Activated naive CD4-positive, alpha-beta T cell treated with anti-CD3 and anti-CD28 coated beads, Interleukin-2, amount 50 U/mL, for 24 hours (primary cell): ENCODE measurements around the gene ST7.

Experiments
- H3K27ac Mint-ChIP-seq: one replicate; pipeline ENCODE4 v1.8.0; 2021; ENCODE audit warnings: mild to moderate bottlenecking, mixed read lengths
- H3K27me3 Mint-ChIP-seq: one replicate; pipeline ENCODE4 v1.8.0; 2021; ENCODE audit warnings: mixed read lengths
- H3K36me3 Mint-ChIP-seq: one replicate; pipeline ENCODE4 v1.8.0; 2021; ENCODE audit warnings: mixed read lengths
- H3K4me1 Mint-ChIP-seq: one replicate; pipeline ENCODE4 v1.8.0; 2021; ENCODE audit warnings: mixed read lengths
- H3K4me3 Mint-ChIP-seq: one replicate; pipeline ENCODE4 v1.8.0; 2021; ENCODE audit warnings: mild to moderate bottlenecking, mixed read lengths
- H3K9me3 Mint-ChIP-seq: one replicate; pipeline ENCODE4 v1.8.0; 2021; ENCODE audit warnings: mixed read lengths

Gene ST7

DNA sequence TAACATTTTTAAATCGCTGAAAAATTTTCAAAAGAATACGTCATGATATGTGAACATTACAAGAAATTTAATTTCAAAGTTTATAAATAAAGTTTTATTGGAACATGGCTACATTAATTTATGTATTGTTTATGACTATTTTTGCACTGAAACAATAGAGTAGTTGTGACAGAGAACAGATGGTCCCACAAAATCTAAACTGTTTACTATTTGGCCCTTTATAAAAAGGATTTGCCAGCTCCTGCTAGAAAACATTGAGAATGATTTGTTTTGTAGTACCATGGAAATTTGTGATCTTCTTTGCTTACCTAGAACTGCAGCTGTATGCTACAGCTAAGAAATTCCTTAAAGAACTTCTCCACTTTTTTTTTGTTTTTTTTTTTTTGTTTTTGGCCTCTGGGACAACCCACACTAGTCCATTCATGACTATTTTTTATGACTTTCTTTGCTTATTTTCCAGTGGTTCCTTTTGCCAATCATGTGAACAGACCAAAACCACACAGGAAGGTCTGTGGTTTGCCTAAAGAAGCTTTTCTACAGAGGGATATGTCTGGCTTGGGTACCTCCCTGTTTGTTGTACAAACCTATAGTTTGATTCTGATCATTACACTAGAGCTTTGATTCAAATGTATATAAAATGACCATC is 55.7 kb downstream of the ST7 start:
- Mint-ChIP-seq H3K4me1 (peaks cover 73% of the 10 kb centered on the region), H3K4me3 (peak overlapping the region; percentile 59), H3K9me3 (no peaks in the 10 kb centered on the region), H3K36me3 (no peaks in the 10 kb centered on the region), H3K27ac (peak overlapping the region; percentile 60), H3K27me3 (no peaks in the 10 kb centered on the region)

DNA sequence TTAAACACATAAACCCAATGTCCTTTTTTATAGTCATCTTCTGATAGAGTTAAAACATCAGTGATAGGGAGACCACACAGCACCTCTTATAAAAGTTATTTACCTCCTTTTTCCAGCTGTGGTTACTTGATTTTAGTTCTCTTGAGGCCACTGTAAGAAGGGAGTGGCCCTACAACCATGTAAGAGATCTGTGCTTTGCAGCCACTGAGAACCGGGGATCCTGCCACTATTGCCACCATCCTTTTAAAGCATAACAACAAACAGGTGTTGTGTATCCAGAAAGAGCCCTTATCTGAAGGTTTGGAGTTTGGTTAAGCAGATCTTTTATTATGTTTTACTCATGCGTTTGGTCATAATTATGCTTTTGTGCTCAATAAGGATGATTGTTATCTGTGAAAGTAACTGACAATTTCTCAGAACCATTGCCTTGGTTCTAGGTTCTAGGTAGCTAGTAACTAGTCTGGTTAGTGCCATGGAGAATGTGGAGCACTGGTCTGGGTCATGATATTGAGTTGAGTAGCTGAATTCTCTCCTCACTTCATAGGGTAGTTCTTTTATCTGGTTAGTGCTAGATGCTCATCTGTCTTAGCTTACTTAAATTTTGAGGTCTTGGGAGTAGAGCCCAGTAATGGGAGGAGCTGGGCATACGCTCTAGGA is 56.5 kb downstream of the ST7 start:
- Mint-ChIP-seq H3K9me3 (no peaks in the 10 kb centered on the region), H3K4me3 (peak overlapping the region; percentile 59), H3K36me3 (no peaks in the 10 kb centered on the region), H3K4me1 (peaks cover 75% of the 10 kb centered on the region), H3K27me3 (no peaks in the 10 kb centered on the region), H3K27ac (peak overlapping the region; percentile 84)

DNA sequence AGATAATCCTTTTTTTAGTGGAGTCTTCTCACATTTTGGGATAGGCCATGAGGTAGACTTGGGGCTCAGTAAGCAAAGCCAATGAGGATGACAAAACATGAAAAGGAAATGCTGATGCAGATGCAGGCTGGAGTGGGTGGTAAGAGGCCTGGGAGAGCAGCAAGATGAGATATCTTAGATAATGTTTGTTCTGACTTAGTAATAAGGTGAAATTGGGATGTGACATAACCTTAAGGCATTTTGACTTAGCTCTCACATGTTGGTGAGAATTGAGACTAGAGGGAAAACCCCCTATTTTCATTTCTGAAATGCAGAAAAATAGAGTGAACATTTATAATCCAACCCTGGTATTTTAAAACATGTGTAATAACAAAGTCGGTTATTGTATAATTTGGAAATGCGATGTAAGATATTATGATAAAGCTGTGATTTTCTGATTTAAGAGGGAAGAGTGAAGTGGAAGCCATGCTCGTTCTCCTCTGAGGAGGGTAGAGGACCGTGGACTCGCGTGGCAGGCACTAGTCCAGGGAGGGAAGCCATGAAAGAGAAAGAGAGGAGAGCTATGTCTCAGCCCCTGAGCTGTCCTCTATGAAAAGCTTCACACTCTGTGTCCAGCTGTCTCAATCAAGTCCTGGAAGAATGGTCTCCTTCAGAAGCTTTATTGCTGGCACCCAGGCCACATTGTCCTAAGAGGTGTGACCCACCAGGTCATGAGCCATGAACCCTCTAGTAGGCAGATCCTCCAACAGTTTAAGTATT is 57.3 kb downstream of the ST7 start:
- Mint-ChIP-seq H3K9me3 (no peaks in the 10 kb centered on the region), H3K27ac (peak overlapping the region; percentile 84), H3K4me3 (peak overlapping the region; percentile 59), H3K4me1 (peaks cover 79% of the 10 kb centered on the region), H3K36me3 (no peaks in the 10 kb centered on the region), H3K27me3 (no peaks in the 10 kb centered on the region)

DNA sequence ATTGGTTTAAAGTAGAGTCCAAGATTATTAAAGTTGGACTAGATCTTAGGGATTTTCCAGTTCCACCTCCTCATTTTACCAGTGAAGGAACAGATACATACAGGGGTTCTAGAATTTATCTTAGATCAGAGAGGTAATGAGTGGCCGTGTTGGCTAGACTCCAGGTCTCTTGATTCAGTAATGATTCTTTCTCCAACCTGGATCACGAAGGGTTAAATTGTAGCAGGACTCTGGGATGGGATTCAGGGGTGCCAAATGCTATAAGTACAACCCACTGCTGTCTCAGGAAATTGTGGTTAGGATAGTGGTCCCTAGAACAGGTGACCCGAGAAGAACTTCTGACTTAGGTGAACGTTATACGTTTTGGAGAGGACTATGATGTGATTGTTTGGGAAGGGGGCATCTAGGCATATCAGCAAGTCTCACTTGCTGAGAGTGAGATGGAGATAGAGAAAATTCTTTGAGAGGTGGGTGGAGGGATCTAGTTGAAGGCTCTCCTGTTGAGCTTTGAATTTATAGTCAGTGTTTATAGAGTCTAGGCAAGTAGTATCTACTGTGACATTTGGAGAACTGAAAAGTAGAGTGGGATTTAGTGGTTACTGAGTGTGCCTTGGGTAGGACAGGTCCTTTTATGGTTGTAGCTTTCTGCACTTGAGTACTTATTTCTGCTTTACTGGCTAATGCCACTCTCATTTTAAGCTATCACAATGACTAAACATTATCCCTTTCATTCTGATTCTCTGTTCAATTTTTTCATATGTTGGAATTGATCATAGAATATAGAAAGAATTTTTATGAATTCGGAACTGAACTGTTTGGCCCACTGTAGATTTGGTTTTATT is 58.3 kb downstream of the ST7 start:
- Mint-ChIP-seq H3K27me3 (no peaks in the 10 kb centered on the region), H3K27ac (peak overlapping the region; percentile 84), H3K36me3 (no peaks in the 10 kb centered on the region), H3K4me3 (no peak overlapping the region), H3K4me1 (peaks cover 75% of the 10 kb centered on the region), H3K9me3 (no peaks in the 10 kb centered on the region)

DNA sequence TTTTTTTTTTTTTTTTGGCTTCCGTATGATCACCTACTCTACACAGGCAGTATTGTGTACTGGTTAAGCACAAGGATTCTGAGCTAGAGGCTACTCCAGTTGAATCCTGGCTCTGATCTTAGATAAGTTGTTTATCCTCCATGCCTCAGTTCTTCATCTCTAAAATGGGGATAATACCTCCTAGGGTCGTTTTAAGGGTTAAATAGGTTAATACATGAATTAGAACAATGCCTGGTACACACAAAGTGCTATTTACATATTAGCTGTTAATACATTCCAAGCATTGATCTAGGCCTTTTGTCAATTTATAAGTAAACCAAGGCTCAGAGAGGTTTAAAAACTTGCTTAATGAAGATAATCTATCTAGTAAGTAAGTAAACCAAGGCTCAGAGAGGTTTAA is 59.0 kb downstream of the ST7 start:
- Mint-ChIP-seq H3K27me3 (no peaks in the 10 kb centered on the region), H3K27ac (no peak overlapping the region), H3K36me3 (no peaks in the 10 kb centered on the region), H3K4me1 (peaks cover 74% of the 10 kb centered on the region), H3K4me3 (no peak overlapping the region), H3K9me3 (no peaks in the 10 kb centered on the region)

DNA sequence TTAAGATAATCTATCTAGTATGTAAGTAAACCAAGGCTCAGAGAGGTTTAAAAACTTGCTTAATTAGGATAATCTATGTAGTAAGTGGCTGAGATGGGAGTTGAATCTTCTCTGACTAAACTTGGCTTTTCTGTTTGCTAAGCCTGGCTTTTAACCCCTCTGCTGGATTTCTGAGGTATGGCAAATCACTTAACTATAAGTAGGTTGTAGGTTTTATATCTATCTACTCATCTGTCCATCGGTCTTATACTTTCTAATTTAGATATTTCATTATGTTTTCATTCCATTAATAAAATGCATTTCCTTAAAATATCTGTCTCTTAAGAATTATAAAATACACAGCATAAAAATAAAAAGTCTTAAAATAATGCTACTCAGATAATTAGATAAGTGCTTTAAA is 59.4 kb downstream of the ST7 start:
- H3K27me3 Mint-ChIP-seq = no peaks in the 10 kb centered on the region
- no peaks in the 10 kb centered on the region for H3K36me3 Mint-ChIP-seq
- H3K4me3 Mint-ChIP-seq = no peak overlapping the region
- H3K9me3 Mint-ChIP-seq = no peaks in the 10 kb centered on the region
- H3K4me1 Mint-ChIP-seq = peaks cover 73% of the 10 kb centered on the region
- H3K27ac Mint-ChIP-seq = no peak overlapping the region

DNA sequence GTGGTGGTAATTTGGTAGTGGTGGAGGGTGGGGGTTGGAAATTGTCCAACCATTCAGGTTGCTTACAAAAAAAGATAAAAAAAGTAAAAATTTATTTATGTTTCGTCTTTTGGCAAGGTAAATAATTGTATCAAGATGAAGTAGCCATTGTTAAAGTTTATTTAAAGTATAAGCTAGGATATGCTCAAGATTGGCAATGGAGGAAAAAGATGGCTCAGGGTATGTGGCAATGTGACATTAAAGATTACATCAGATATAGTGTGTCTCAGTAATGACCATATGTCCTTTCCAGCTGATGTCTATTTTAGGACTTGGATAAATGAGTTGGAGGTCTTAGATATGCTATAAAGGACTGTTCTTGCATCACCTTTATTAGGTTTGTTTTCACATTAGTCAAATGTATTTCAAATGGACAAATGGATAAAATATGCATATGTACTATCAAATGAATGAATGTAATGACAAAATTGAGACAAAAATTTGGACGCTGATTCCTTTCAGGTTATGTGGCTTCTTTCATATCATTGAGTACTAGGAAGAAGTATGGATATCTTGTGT is 60.9 kb downstream of the ST7 start:
- no peaks in the 10 kb centered on the region for H3K27me3 Mint-ChIP-seq
- no peaks in the 10 kb centered on the region for H3K9me3 Mint-ChIP-seq
- no peak overlapping the region for H3K4me3 Mint-ChIP-seq
- H3K27ac Mint-ChIP-seq = no peak overlapping the region
- peaks cover 63% of the 10 kb centered on the region for H3K4me1 Mint-ChIP-seq
- no peaks in the 10 kb centered on the region for H3K36me3 Mint-ChIP-seq

DNA sequence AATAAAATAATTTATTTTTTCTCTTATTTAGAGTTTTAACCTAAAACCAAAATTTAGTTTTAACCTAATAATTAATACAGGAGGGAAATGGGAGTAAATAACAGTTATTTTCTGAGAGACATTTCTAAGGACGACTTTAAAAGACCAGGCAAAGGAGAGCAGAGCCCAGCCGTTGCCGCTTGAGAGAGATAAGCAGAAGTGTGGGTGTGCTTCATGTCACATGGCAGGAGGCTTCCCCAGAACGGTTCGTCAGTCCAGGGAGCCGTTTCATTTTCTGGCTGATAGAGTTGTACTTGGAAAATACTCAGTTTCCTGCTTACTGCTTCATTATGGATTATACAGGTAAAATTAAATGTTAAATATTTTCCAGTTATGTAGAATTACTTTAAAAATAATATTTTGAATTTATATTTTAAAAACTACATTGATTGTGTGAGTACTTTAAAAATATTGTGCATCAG is 61.4 kb downstream of the ST7 start:
- Mint-ChIP-seq H3K4me1 (peaks cover 63% of the 10 kb centered on the region), H3K4me3 (no peak overlapping the region), H3K27ac (no peak overlapping the region), H3K36me3 (no peaks in the 10 kb centered on the region), H3K27me3 (no peaks in the 10 kb centered on the region), H3K9me3 (no peaks in the 10 kb centered on the region)

DNA sequence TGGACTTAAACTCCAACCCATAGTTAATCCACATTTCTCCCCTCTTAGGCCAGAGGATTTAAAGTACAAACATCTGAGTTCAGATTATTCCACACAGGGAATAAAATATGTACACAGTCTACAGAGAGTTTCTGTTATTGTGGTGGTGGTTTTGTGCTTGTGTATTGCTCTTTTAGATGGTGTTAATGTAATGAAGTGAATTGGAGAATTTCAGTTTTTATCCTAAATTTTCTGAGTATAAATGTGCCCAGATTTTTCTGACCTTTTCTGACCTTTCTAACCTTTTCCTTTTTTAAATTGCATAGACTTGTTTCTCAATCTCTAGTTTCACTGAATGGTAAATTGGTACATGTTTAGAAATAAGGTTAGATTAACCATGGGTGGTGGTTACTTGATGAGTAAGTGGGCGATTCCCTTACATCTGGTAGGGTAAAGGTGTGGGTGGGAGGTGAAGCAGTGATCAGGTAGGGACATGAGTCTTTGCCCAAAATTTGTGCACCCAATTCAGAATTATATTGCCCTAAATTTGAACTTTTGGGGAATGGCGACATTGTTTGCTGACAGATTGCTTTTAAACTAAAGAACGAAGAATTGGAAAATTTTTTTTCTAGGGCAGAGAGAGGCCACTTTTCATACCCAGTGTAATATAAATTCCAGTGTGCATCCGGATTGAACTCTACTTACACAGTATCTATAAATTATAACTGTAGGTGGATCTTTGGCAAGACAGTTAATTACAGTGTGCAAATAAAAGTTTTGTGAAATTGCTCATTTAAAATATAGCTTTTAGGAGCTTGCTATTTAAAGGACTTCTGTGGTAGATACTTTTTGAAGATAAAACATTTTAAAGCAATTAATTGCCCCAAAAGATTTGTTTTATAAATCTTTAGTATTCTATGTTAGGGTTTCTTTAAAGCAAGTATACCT is 62.2 kb downstream of the ST7 start:
- H3K9me3 Mint-ChIP-seq = no peaks in the 10 kb centered on the region
- H3K27me3 Mint-ChIP-seq = no peaks in the 10 kb centered on the region
- H3K27ac Mint-ChIP-seq = no peak overlapping the region
- peak overlapping the region; percentile 31 for H3K4me3 Mint-ChIP-seq
- H3K36me3 Mint-ChIP-seq = no peaks in the 10 kb centered on the region
- peaks cover 55% of the 10 kb centered on the region for H3K4me1 Mint-ChIP-seq

DNA sequence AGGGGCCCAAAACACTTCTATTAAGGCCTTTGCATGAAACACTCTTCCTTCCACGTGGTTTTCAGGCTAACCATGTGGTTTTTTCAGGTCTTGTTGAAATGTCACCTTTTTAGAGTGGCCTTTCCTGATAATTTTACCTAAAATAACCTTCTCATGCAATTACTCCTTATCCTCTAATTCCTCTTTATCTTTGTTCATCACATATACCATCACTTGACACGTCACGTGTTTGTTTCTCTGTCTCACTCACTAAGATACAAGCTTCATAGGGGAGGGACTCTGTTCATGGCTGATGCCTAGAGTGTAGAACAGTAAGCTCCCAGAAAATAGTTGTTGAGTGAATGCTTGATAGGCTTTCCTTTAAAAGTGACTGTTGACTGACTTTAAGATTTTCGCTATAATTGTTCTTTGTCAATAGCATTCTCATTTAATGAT is 63.7 kb downstream of the ST7 start:
- H3K4me3 Mint-ChIP-seq = no peak overlapping the region
- no peaks in the 10 kb centered on the region for H3K9me3 Mint-ChIP-seq
- peaks cover 40% of the 10 kb centered on the region for H3K4me1 Mint-ChIP-seq
- H3K27me3 Mint-ChIP-seq = no peaks in the 10 kb centered on the region
- no peak overlapping the region for H3K27ac Mint-ChIP-seq
- no peaks in the 10 kb centered on the region for H3K36me3 Mint-ChIP-seq

DNA sequence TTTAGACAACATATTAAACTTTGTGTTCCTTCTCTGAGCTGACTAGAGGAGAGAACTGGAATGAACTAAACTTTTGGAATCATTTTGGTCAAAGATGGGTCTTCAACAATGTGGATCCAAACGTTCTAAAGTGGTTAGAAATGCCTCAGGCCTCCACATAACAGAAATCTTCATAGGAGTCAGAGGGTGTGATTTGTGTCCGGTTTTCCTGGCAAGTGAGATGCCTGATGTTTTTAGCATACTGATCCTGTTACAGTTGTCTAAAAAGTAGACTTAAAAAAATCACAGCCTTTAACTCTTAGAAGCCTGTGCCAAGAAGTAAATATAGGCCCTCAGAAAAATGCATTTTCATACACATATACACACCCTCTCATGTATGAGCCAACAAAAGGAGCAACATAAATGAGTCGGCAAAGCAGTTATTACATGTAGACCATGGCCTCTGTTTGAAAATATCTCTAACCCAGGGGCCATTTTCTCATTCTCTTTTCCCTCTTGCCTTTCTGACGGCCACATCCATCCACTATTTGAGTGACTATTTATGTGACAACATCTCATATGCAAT is 64.5 kb downstream of the ST7 start:
- H3K27ac Mint-ChIP-seq = no peak overlapping the region
- peaks cover 34% of the 10 kb centered on the region for H3K4me1 Mint-ChIP-seq
- H3K4me3 Mint-ChIP-seq = no peak overlapping the region
- H3K9me3 Mint-ChIP-seq = no peaks in the 10 kb centered on the region
- H3K27me3 Mint-ChIP-seq = no peaks in the 10 kb centered on the region
- H3K36me3 Mint-ChIP-seq = no peaks in the 10 kb centered on the region

DNA sequence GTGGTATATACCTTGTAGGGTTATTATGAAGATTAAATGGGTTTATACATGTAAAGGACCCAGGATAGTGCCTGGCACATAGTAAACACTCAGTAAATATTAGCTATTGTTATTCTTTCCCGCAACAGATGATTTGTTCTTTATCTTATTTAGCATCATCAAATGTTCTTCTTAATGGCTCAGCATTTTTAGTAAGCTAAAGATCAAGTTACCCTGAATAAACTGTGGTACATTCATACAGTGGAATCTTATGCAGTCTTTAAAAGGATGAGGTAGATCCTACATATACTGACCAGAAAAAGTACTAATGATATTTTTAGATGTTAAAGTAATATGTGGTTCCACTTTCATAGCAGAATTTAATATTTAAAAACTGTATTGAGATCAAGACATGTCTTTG is 65.4 kb downstream of the ST7 start:
- Mint-ChIP-seq H3K36me3 (no peaks in the 10 kb centered on the region), H3K4me1 (peaks cover 41% of the 10 kb centered on the region), H3K27me3 (no peaks in the 10 kb centered on the region), H3K4me3 (no peak overlapping the region), H3K9me3 (no peaks in the 10 kb centered on the region), H3K27ac (no peak overlapping the region)

DNA sequence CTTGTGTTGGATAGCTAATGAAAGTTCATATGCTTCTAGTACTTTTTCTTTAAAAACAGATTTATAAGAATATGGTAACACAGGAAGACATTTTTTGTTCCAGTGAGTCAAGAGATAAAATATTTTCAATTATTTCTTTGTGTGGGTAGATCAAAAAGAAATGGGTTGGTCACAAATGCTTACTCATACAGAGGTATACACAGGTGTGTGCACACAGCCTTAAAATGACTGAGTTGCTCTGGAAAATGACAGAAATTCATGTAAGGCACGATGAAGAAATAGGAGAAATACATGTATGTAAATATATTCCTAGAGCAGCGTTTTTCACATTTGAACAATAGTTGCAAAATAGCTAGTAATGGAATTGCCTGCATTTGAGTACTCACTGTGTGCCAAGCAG is 66.0 kb downstream of the ST7 start:
- H3K4me3 Mint-ChIP-seq = no peak overlapping the region
- H3K4me1 Mint-ChIP-seq = peaks cover 39% of the 10 kb centered on the region
- H3K9me3 Mint-ChIP-seq = no peaks in the 10 kb centered on the region
- no peaks in the 10 kb centered on the region for H3K36me3 Mint-ChIP-seq
- H3K27ac Mint-ChIP-seq = no peak overlapping the region
- no peaks in the 10 kb centered on the region for H3K27me3 Mint-ChIP-seq
